ENCODE measurements around the gene CCL27.
"Not testable (repeated sequence)": the region's sequence is repeated elsewhere in the genome, so short reads cannot be mapped to it uniquely, and the experiment has no call there.

Gene CCL27

DNA sequence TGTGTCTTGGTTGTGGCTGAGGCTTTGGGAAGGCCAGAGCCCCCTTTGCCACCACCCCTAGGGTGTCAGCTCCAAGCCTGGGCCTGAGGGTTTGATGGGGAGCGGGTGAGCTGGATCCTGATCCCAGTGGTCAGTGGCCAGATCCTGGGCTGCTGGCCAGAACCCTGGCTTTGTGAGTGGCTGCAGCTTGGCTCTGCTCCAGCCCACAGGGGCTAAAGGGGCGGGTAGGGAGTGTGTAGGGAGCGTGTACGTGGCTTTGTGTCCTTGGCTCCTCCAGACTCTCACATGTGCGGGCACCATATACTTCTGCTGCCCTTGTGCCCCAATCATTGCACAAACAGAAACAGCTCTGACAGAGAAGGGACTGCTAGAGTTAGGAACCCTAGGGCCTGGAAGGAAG is 11.6 kb downstream of the CCL27 start:
- no peak for DNase-seq (ENCODE audit: low read depth)

DNA sequence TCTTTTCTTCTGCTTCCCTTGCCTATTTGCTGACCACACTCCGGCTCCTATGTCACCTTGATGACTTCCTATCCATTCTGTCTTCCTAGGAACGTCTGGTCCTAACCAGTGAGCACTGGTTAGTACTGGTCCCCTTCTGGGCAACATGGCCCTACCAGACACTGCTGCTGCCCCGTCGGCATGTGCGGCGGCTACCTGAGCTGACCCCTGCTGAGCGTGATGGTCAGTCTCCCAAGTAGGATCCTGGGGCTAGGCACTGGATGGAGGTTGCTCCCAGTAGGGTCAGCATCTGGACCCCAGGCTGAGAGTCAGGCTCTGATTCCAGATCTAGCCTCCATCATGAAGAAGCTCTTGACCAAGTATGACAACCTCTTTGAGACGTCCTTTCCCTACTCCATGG is 13.8 kb downstream of the CCL27 start:
- DNase-seq (ENCODE audit: low read depth) = no peak

- no peak for DNase-seq (ENCODE audit: low read depth)
Measured at GRCh38 chr9:34647651-34648050, 14.8 kb downstream of the CCL27 start.

DNA sequence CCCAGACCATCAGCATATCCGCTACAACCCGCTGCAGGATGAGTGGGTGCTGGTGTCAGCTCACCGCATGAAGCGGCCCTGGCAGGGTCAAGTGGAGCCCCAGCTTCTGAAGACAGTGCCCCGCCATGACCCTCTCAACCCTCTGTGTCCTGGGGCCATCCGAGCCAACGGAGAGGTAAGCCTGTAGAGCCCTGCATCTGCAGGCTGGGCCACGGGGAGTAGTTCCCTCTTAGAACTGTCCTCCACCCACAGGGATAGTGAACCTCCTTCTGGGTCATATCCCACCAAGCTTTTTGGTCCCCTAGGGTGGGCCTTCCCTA is 15.4 kb downstream of the CCL27 start:
- DNase-seq (ENCODE audit: low read depth) = no peak

- DNase-seq (ENCODE audit: low read depth) = peak; percentile 89
Measured at GRCh38 chr9:34646211-34647083, 16.0 kb downstream of the CCL27 start, which contains the start of gene GALT. Gene GALT, plus strand, starts transcription at chr9:34646675. Its CDS starts 30 bp downstream, at chr9:34646705.

DNA sequence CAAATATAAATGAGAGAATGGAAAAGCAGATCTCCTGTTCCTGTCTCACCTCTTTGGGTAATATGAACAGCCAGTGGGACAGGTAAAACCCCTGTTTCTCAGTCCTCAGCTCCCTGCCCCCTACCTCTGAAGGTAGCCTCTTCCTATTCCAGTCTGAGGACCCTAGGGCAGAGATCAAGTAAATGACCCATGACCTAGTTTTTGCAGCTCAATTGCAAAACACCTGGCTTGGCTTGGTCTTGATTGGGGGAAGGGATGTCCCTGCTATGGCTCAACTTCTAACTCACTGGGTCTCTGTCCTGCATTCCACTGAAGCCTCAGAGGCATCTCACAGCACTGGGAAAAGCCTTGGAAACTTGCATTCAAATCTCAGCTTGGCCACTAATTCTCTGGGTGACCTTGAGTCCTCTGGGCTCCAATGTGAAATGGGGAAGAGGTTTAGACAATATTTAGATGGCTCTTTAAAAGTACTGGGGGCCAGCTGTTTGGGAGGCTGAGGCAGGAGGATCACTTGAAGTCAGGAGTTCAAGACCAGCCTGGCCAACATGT is 17.6 kb downstream of the CCL27 start:
- DNase-seq (ENCODE audit: low read depth) = no peak

- DNase-seq (ENCODE audit: low read depth) = no peak
Measured at GRCh38 chr9:34642679-34643078, 19.8 kb downstream of the CCL27 start.

DNA sequence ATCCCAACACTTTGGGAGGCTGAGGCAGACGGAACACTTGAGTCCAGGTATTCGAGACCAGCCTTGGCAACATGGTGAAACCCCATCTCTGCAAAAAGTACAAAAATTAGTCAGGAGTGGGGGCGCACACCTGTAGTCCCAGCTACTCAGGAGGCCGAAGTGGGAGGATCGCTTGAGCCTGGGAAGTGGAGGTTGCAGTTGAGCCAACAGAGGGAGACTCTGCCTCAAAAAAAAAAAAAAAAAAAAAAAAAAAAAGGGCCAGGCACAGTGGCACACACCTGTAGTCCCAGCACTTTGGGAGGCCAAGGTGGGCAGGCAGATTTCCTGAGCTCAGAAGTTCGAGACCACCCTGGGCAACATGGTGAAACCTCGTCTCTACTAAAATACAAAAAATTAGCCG is 23.1 kb downstream of the CCL27 start:
- DNase-seq (ENCODE audit: low read depth) = not testable (repeated sequence)

DNA sequence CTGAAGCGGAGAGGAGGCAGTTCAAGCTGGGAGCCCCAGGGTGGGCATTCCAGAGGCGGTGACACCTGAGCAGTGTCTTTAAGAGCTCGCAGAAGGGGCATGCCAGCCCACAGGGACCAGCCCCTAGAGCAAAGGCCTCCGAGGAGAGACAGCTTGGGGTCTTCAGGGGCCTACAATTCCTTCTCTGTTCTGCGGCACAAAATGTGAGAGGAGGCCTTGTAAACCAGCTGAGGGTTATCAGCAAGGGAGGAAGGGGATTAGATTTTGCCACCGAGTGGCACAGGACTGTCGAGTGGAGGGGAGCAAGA is 24.4 kb downstream of the CCL27 start:
- no peak for DNase-seq (ENCODE audit: low read depth)

GRCh38 chr9:34637356-34638137 is 24.9 kb downstream of the CCL27 start, which contains the start of gene SIGMAR1:
Gene SIGMAR1, minus strand, starts transcription at chr9:34637787. Its CDS starts 90 bp downstream, at chr9:34637697.
- peak; percentile 74 for DNase-seq (ENCODE audit: low read depth)

DNA sequence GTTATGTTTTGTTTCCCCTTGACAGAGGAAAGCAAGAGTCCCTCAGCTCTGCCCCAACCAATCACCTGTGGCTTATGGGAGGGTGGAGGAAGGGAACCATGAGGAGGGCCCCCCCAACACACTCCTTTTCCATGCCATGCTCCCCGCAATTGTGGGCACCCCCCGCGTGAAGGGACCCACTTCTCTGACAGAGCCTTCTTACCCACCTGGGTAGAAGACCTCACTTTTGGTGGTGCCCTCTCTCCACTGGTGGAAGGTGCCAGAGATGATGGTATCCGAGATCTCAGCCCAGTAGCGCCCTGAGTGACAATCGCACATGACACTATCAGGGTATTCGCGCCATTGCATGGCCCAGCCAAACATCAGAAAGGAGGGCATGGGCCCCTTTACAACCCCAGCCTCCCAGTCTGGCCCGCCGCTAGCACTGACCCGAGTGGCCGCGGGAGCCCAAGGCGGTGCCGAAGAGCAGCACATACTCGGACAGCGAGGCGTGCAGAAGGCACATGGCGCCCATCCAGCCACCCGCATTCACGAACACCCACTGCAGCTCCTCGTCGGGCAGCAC is 25.6 kb downstream of the CCL27 start:
- DNase-seq (ENCODE audit: low read depth) = no peak

GRCh38 chr9:34635556-34635955 is 26.9 kb downstream of the CCL27 start:
- no peak for DNase-seq (ENCODE audit: low read depth)

- DNase-seq (ENCODE audit: low read depth) = no peak
Measured at GRCh38 chr9:34634551-34635248, 27.8 kb downstream of the CCL27 start.

DNA sequence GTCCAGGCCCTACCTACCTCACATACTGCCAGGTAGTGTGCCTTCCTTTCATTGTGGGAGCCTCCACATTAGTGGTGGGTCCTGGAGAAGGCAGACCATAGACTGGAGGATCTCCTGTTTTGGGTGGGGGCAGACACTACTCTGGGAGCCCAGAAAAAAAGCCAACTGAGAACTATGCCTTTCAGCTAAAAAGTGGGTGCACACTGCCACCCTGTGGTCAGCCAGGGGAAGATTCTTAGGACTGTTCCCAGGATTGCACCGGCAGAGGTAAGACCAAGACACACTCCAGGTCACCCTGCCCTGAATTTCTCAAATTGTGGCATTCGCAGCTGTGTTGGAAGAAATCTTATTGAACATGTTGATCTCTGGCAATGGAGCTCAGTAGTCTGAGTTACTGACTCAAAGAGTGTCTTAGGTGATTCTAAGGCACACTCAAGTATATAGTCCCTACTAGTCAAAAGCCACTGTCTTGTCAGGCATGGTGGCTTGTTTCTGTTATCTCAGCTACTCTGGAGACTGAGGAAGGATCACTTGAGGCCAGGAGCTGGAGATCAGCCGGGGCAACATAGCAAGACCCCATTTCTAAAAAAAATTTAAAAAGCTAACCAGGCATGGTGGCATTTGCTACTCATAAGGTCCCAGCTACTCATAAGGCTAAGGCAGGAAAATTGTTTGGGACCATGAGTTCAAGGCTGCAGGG is 28.5 kb downstream of the CCL27 start:
- DNase-seq (ENCODE audit: low read depth) = peak; percentile 32

- no peak for DNase-seq (ENCODE audit: low read depth)
Measured at GRCh38 chr9:34633166-34633565, 29.3 kb downstream of the CCL27 start.

- DNase-seq (ENCODE audit: low read depth) = no peak
Measured at GRCh38 chr9:34630402-34631154, 31.9 kb downstream of the CCL27 start.

- DNase-seq (ENCODE audit: low read depth) = no peak
Measured at GRCh38 chr9:34629491-34629808, 33.0 kb downstream of the CCL27 start.

DNA sequence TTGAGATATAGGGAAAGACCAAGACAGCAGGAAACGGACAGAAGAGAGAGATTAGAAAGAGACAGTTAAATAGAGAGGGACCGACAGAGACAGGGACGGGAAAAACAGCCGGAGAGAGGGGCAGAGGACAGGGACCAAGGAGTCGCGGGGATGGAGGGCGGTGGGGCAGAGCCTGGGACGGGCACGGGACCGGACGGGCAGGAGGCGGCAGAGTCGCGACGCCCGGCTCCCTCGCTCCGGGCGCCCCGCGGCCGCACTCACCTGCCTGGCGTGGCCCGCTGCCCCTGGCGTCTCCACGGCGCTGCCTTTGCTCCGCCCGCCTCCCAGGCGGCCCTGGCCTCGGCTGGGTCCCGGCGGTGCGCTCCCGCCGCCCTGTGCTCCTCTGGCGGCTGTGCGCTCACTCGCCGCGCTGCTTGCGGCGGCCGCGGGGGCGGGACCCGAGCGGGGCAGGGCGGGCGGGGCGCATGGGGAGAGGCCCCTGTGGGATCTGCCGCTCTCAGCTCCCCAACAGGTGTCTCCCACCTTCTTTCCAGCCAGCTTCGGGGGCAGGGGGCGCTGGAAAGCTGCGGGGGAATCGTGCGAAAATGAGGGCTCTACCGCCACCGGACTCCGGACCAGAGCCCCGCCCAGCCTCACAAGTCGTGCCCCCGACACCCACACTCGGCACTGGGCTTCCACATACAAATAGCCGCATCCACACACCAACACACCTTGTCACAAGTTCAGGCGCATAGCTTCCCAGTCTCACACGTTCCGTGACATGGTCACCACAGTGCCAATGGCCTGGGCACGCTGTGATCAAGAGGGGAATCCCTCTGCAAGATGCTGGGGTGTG is 33.6 kb downstream of the CCL27 start, which contains the start of gene ARID3C:
ARID3C (minus strand) TSS at position 411 of the 835 bp plus-strand sequence. CDS start 1,052 bp downstream, outside the sequence.
- DNase-seq (ENCODE audit: low read depth) = no peak

- DNase-seq (ENCODE audit: low read depth) = no peak
Measured at GRCh38 chr9:34627716-34628655, 34.5 kb downstream of the CCL27 start.

Measured in stimulated activated CD8-positive, alpha-beta memory T cell treated with anti-CD3 and anti-CD28 coated beads, Interleukin-15, amount 100 ng/mL, for 24 hours (primary cell).